PFSK-1 (cell line): ENCODE data around the gene MBTPS1.

ENCODE experiments used
- POLR2AphosphoS5 ChIP-seq: IDR thresholded peaks from 2 replicates; pipeline ENCODE4 v1.6.1; 2012; ENCODE audit warnings: low read depth, mild to moderate bottlenecking, control low read depth, low read length, moderate library complexity
- SIN3A ChIP-seq: IDR thresholded peaks from 2 replicates; pipeline ENCODE4 v1.6.1; 2012; ENCODE audit warnings: mild to moderate bottlenecking, low read length, moderate library complexity, borderline replicate concordance; ENCODE audit not compliant: insufficient read depth
- TAF1 ChIP-seq: IDR thresholded peaks from 2 replicates; pipeline ENCODE4 v1.6.1; 2012; ENCODE audit warnings: low read length, control low read depth, borderline replicate concordance; ENCODE audit not compliant: insufficient read depth

DNA sequence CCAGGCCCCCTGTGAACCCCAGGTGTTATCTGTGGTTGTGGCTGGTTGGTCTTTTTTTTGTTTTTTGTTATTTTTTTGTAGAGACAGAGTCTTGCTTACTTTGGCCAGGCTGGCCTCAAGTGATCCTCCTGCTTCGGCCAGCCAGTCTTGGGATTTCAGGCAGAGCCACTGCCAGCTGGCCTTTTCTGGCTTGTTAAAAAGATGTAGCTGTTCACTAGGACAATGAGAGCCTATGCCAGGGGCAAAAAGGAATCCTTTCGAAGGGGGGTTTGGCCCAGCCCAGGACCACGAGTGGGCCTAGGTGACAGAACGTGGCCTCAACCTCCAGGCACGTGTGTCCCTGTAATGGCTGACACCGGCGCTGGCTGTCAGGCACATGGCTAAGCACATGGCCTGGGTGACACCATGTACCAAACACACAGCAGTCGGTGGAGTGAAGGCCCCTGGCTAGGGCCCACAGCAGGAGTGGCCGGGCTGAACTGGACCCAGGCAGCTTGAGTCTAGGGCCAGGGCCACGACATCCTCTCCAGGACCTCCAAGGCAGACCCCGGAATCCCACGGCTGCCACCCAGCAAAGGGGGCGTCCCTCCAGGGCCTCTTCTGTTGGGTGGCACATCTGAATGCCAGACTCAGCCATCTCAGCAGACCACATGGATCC, 67.2 kb downstream of the MBTPS1 start:
- TF ChIP-seq POLR2AphosphoS5 (no peak), TAF1 (no peak), SIN3A (no peak)
